Loucy (cell line): ENCODE data around the gene MBD3.

Source experiments
- H2AFZ ChIP-seq: fragments of 200-600 bp; sonication (generic); 2 replicates; pipeline ENCODE4 v1.6.0; 2016; ENCODE audit warnings: antibody characterized with exemption, mild to moderate bottlenecking, low read length, moderate library complexity
- H3F3A ChIP-seq: fragments of 200-600 bp; 2 replicates; pipeline ENCODE4 v1.6.0; 2016; ENCODE audit warnings: antibody characterized with exemption, low read depth, mild to moderate bottlenecking
- H3K27me3 ChIP-seq: fragments of 200-600 bp; sonication (generic); 2 replicates; pipeline ENCODE4 v1.6.1; 2014; ENCODE audit warnings: low read length, mild to moderate bottlenecking; ENCODE audit not compliant: insufficient read depth, poor library complexity, severe bottlenecking
- H3K36me3 ChIP-seq: fragments of 200-600 bp; sonication (generic); 2 replicates; pipeline ENCODE4 v1.6.1; 2016; ENCODE audit warnings: low read length; ENCODE audit not compliant: insufficient read depth
- H3K4me1 ChIP-seq: fragments of 200-600 bp; sonication (generic); 2 replicates; pipeline ENCODE4 v1.5.1; 2014; ENCODE audit warnings: low read length, mild to moderate bottlenecking; ENCODE audit not compliant: insufficient read depth, poor library complexity, severe bottlenecking
- H3K4me2 ChIP-seq: fragments of 200-600 bp; sonication (generic); 2 replicates; pipeline ENCODE4 v1.6.0; 2014; ENCODE audit warnings: antibody characterized with exemption, low read length, low read depth, mild to moderate bottlenecking; ENCODE audit not compliant: poor library complexity, severe bottlenecking
- H3K4me3 ChIP-seq: fragments of 200-600 bp; sonication (generic); 2 replicates; pipeline ENCODE4 v1.5.1; 2014; ENCODE audit warnings: low read length, mild to moderate bottlenecking, mixed read lengths; ENCODE audit not compliant: poor library complexity, severe bottlenecking
- H3K79me2 ChIP-seq: fragments of 200-600 bp; sonication (generic); 2 replicates; pipeline ENCODE4 v1.6.1; 2014; ENCODE audit warnings: low read length; ENCODE audit not compliant: insufficient read depth
- H3K9ac ChIP-seq: fragments of 200-600 bp; sonication (generic); 2 replicates; pipeline ENCODE4 v1.6.0; 2014; ENCODE audit warnings: mild to moderate bottlenecking, low read depth, low read length, moderate library complexity; ENCODE audit not compliant: poor library complexity, severe bottlenecking
- H3K9me2 ChIP-seq: fragments of 200-600 bp; sonication (generic); replicated peaks from 2 replicates; pipeline ENCODE4 v1.6.1; 2016; ENCODE audit warnings: low read depth, low read length, mixed read lengths
- H3K9me3 ChIP-seq: fragments of 200-600 bp; sonication (generic); 2 replicates; pipeline ENCODE4 v1.6.1; 2014; ENCODE audit warnings: mild to moderate bottlenecking, antibody characterized with exemption, low read length, low read depth; ENCODE audit not compliant: insufficient read depth
- H4K20me1 ChIP-seq: fragments of 200-600 bp; sonication (generic); 2 replicates; pipeline ENCODE4 v1.6.0; 2014; ENCODE audit warnings: antibody characterized with exemption, low read length, mild to moderate bottlenecking; ENCODE audit not compliant: insufficient read depth, poor library complexity, severe bottlenecking
- CTCF ChIP-seq: fragments of 200-600 bp; sonication (generic); conservative IDR thresholded peaks from 2 replicates; pipeline ENCODE4 v1.5.1; 2014; ENCODE audit warnings: mild to moderate bottlenecking, antibody characterized with exemption, low read length
- EZH2phosphoT487 ChIP-seq: fragments of 200-600 bp; IDR thresholded peaks from 2 replicates; pipeline ENCODE4 v1.6.1; 2018; ENCODE audit warnings: antibody characterized with exemption, mild to moderate bottlenecking, moderate library complexity, borderline replicate concordance

MBD3 gene

GRCh38 chr19:1622007-1622406 lies 29.3 kb upstream of the MBD3 start:
- H3F3A ChIP-seq: no peaks in the 10 kb centered on the region
- peaks cover 16% of the 10 kb centered on the region for H4K20me1 ChIP-seq
- H3K79me2 ChIP-seq: no peaks in the 10 kb centered on the region
- no peaks in the 10 kb centered on the region for H3K27me3 ChIP-seq
- H3K4me2 ChIP-seq: no peak overlapping the region
- H3K9ac ChIP-seq: no peak overlapping the region
- no peaks in the 10 kb centered on the region for H3K9me3 ChIP-seq
- H3K4me3 ChIP-seq: no peak overlapping the region
- no peak for TF ChIP-seq CTCF
- no peak for TF ChIP-seq EZH2phosphoT487
- no peaks in the 10 kb centered on the region for H3K4me1 ChIP-seq
- H2AFZ ChIP-seq: no peak overlapping the region
- peaks cover 89% of the 10 kb centered on the region; the same call in 1 of the 2 replicates for H3K36me3 ChIP-seq
- no peaks in the 10 kb centered on the region for H3K9me2 ChIP-seq

DNA sequence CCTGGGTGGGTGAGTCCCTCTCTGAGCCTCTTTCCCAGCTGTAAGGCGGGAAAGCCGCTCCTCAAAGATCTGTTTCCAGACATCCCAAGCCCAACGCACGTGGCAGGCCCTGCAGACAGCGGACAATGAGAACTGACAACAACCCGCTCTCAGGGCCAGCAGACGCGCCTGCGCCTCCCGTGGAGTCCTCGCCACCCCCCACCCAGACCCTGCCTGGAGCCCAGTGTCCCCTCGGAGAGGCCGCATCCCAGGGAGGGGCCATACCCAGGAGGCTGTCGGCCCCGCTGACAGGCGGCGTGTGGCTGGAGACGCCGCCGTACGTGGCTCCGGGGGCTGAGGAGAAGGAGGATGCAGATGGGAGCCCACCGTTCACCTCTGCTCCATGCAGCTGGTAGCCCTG lies 28.9 kb upstream of the MBD3 start:
- no peaks in the 10 kb centered on the region for H3K4me1 ChIP-seq
- H3K36me3 ChIP-seq: peaks cover 91% of the 10 kb centered on the region; the same call in 1 of the 2 replicates
- H3K4me3 ChIP-seq: no peak overlapping the region
- H3K9me2 ChIP-seq: no peaks in the 10 kb centered on the region
- no peaks in the 10 kb centered on the region for H3K79me2 ChIP-seq
- no peak overlapping the region for H3K9ac ChIP-seq
- no peaks in the 10 kb centered on the region for H3K27me3 ChIP-seq
- H3K9me3 ChIP-seq: no peaks in the 10 kb centered on the region
- H3K4me2 ChIP-seq: no peak overlapping the region
- peaks cover 14% of the 10 kb centered on the region for H4K20me1 ChIP-seq
- no peaks in the 10 kb centered on the region for H3F3A ChIP-seq
- TF ChIP-seq EZH2phosphoT487 (no peak), CTCF (no peak)
- no peak overlapping the region for H2AFZ ChIP-seq

DNA sequence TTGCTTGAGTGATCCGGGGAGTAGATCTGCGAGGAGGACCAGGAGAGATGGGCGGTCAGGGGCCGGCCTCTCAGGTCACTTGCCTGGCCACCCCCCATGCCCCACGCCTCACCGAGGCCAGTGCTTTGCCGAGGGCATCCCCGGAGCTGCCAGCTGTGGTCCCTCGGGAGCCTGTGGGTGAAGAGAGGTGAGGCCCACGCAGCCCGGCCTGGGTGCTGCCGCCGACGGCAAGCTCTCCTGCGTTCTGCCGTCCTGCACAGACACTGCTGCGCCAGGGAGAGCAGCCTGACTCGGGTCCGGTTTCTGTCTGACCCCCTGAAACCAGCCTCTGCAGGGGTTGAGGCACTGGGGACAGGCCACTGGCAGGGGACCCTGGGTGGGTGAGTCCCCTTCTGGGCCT lies 28.4 kb upstream of the MBD3 start:
- no peaks in the 10 kb centered on the region for H3K9me3 ChIP-seq
- H2AFZ ChIP-seq: no peak overlapping the region
- H4K20me1 ChIP-seq: peaks cover 10% of the 10 kb centered on the region
- no peaks in the 10 kb centered on the region for H3K9me2 ChIP-seq
- no peaks in the 10 kb centered on the region for H3K4me1 ChIP-seq
- H3K79me2 ChIP-seq: no peaks in the 10 kb centered on the region
- H3K4me2 ChIP-seq: no peak overlapping the region
- no peaks in the 10 kb centered on the region for H3K27me3 ChIP-seq
- TF ChIP-seq CTCF: no peak
- TF ChIP-seq EZH2phosphoT487: no peak
- H3K36me3 ChIP-seq: peaks cover 90% of the 10 kb centered on the region; the same call in 1 of the 2 replicates
- H3K9ac ChIP-seq: no peak overlapping the region
- no peaks in the 10 kb centered on the region for H3F3A ChIP-seq
- H3K4me3 ChIP-seq: no peak overlapping the region
